ENCODE data around the gene SOX1.

GRCh38 chr13:112071723-112072533, 5.0 kb downstream of the SOX1 start:
- no peak for TF ChIP-seq JUND (IDR thresholded peaks at IDR 0.05)
- TF ChIP-seq CTCF (IDR thresholded peaks at IDR 0.05; ENCODE audit: low read depth, low read length, missing input control), result no peak
- no peak for TF ChIP-seq RXRA (IDR thresholded peaks at IDR 0.05)
- TF ChIP-seq FOXA1 (IDR thresholded peaks at IDR 0.05), result no peak
- TF ChIP-seq GABPA (IDR thresholded peaks at IDR 0.05 in 1 of 2, conservative IDR thresholded peaks at IDR 0.05 in 1 of 2), result no peak
- TF ChIP-seq SP1 (IDR thresholded peaks at IDR 0.05), result no peak
- TF ChIP-seq ZBTB33 (IDR thresholded peaks at IDR 0.05), result no peak
- no peak for TF ChIP-seq NR2F2 (IDR thresholded peaks at IDR 0.05)
- no peak for TF ChIP-seq MAX (IDR thresholded peaks at IDR 0.05)
- no peak for TF ChIP-seq REST (IDR thresholded peaks at IDR 0.05)
